H1 (cell line): Measurements from ENCODE around the gene RABIF. TPM values are rescaled to one million over a fixed set of nuclear protein-coding genes. Genes with fewer than 3 reads are reported as not detected.

ENCODE experiments used
- CTCF ChIA-PET: fragments of 300-600 bp; sonication (Branson Sonifier 250); formaldehyde crosslinking; loops from one replicate; lab custom pipeline; 2021; ENCODE audit not compliant: partially characterized antibody; lab: Charles Lee
- POLR2A ChIA-PET: fragments of 300-600 bp; sonication (Branson Sonifier 250); formaldehyde crosslinking; loops from one replicate; lab custom pipeline; 2021; ENCODE audit warnings: inconsistent platforms; ENCODE audit not compliant: partially characterized antibody; lab: Charles Lee
- DNase-seq, 2 experiments: peaks; one replicate each; pipeline versions ENCODE4 v3.0.0 to v3.0.0-alpha.2; 2010 to 2022; ENCODE audit warnings: low spot score in 2 of 2, low read depth in 1 of 2, mixed read lengths in 1 of 2
- FAIRE-seq: peaks from 2 replicates; lab custom pipeline; 2011; peaks lifted over from hg19 to GRCh38; lab: Jason Lieb, UNC
- H2AFZ ChIP-seq: 2 replicates; pipeline ENCODE4 v1.8.1; 2012; ENCODE audit warnings: low read length, inconsistent platforms
- H2AK5ac ChIP-seq: 2 replicates; pipeline ENCODE4 v1.6.1; 2013; ENCODE audit warnings: low read depth, low read length
- H2BK120ac ChIP-seq: replicated peaks from 2 replicates; pipeline ENCODE3; 2013; ENCODE audit warnings: low read depth, low read length, inconsistent platforms
- H2BK12ac ChIP-seq: 2 replicates; pipeline ENCODE4 v1.6.1; 2013; ENCODE audit warnings: low read depth, low read length
- H2BK15ac ChIP-seq: 2 replicates; pipeline ENCODE4 v1.6.1; 2013; ENCODE audit warnings: low read length
- H2BK20ac ChIP-seq: 2 replicates; pipeline ENCODE4 v1.6.1; 2013; ENCODE audit warnings: low read length
- H2BK5ac ChIP-seq: 2 replicates; pipeline ENCODE4 v1.6.1; 2013; ENCODE audit warnings: low read depth, low read length
- H3K14ac ChIP-seq: 2 replicates; pipeline ENCODE4 v1.6.1; 2013; ENCODE audit warnings: inconsistent platforms; ENCODE audit not compliant: insufficient read length
- H3K18ac ChIP-seq: 2 replicates; pipeline ENCODE4 v1.6.1; 2013; ENCODE audit warnings: low read length; ENCODE audit errors: extremely low read depth
- H3K23ac ChIP-seq: 2 replicates; pipeline ENCODE4 v1.6.1; 2013; ENCODE audit warnings: inconsistent platforms; ENCODE audit not compliant: insufficient read length
- H3K23me2 ChIP-seq: 2 replicates; pipeline ENCODE4 v1.6.1; 2013; ENCODE audit warnings: low read depth, low read length
- H3K27ac ChIP-seq: 2 replicates; pipeline ENCODE4 v1.6.1; 2011; ENCODE audit warnings: low read depth, low read length, inconsistent platforms
- H3K27me3 ChIP-seq, 4 experiments: replicated peaks in 1 of 4; 1 replicate in 1 of 4; 2 replicates in 3 of 4; pipeline versions ENCODE4 v1.6.1 to v1.8.1; 2011 to 2013; ENCODE audit warnings: low read length in 3 of 4, mild to moderate bottlenecking in 3 of 4, inconsistent platforms in 2 of 4, mixed read lengths in 2 of 4, moderate library complexity in 1 of 4; ENCODE audit not compliant: control insufficient read depth in 3 of 4, insufficient read depth in 3 of 4; ENCODE audit errors: extremely low read depth in 1 of 4
- H3K36me3 ChIP-seq, 4 experiments: 2 replicates each; pipeline versions ENCODE4 v1.6.1 to v1.8.1; 2011 to 2013; ENCODE audit warnings: mild to moderate bottlenecking in 4 of 4, low read length in 3 of 4, moderate library complexity in 2 of 4, control low read depth in 1 of 4, inconsistent platforms in 1 of 4; ENCODE audit not compliant: insufficient read depth in 4 of 4, control insufficient read depth in 2 of 4
- H3K4ac ChIP-seq: replicated peaks from 2 replicates; pipeline ENCODE3; 2013; ENCODE audit warnings: low read length, low read depth, mixed read lengths, inconsistent platforms; ENCODE audit not compliant: insufficient read length
- H3K4me1 ChIP-seq, 4 experiments: replicated peaks in 1 of 4; 1 replicate in 1 of 4; 2 replicates in 3 of 4; pipeline versions ENCODE4 v1.6.1 to v1.8.1; 2011 to 2013; ENCODE audit warnings: low read length in 3 of 4, inconsistent platforms in 2 of 4, mixed read lengths in 1 of 4; ENCODE audit not compliant: insufficient read depth in 4 of 4, control insufficient read depth in 3 of 4
- H3K4me2 ChIP-seq, 2 experiments: 2 replicates each; pipeline versions ENCODE4 v1.6.1 to v1.8.1; 2011 to 2013; ENCODE audit warnings: low read depth in 2 of 2, low read length in 2 of 2, control low read depth in 1 of 2, inconsistent platforms in 1 of 2, mild to moderate bottlenecking in 1 of 2; ENCODE audit not compliant: insufficient read depth in 1 of 2
- H3K4me3 ChIP-seq, 4 experiments: fragments of 200-600, 300-600 bp in 1 of 4; sonication (generic), shearing (Covaris generic), sonication (Bioruptor Twin) in 1 of 4; 2 replicates each; pipeline versions ENCODE4 v1.5.1 to v1.8.1; 2011 to 2016; ENCODE audit warnings: low read length in 4 of 4, low read depth in 3 of 4, control low read depth in 2 of 4, inconsistent platforms in 2 of 4, mild to moderate bottlenecking in 2 of 4, mixed read lengths in 1 of 4, moderate library complexity in 1 of 4; ENCODE audit not compliant: insufficient read depth in 2 of 4; ENCODE audit errors: extremely low read depth in 1 of 4
- H3K56ac ChIP-seq: replicated peaks from 2 replicates; pipeline ENCODE3; 2013; ENCODE audit warnings: low read depth, mild to moderate bottlenecking, mixed read lengths, low read length, inconsistent platforms; ENCODE audit not compliant: insufficient read length
- H3K79me1 ChIP-seq: 2 replicates; pipeline ENCODE4 v1.6.1; 2013; ENCODE audit warnings: low read depth, low read length, control low read depth
- H3K79me2 ChIP-seq, 2 experiments: 2 replicates each; pipeline versions ENCODE4 v1.6.1 to v1.8.1; 2012 to 2013; ENCODE audit warnings: low read length in 2 of 2, mild to moderate bottlenecking in 2 of 2, inconsistent platforms in 1 of 2; ENCODE audit not compliant: insufficient read depth in 2 of 2, control insufficient read depth in 1 of 2
- H3K9ac ChIP-seq, 4 experiments: replicated peaks in 1 of 4; 1 replicate in 1 of 4; 2 replicates in 3 of 4; pipeline versions ENCODE4 v1.6.1 to v1.8.1; 2011 to 2013; ENCODE audit warnings: low read depth in 3 of 4, low read length in 3 of 4, control low read depth in 2 of 4, mild to moderate bottlenecking in 2 of 4, moderate library complexity in 2 of 4, inconsistent platforms in 1 of 4; ENCODE audit errors: extremely low read depth in 1 of 4
- H3K9me3 ChIP-seq, 2 experiments: 2 replicates each; pipeline versions ENCODE4 v1.6.1 to v1.8.1; 2012 to 2013; ENCODE audit warnings: mild to moderate bottlenecking in 2 of 2, moderate library complexity in 2 of 2, control low read depth in 1 of 2, inconsistent platforms in 1 of 2, low read depth in 1 of 2, low read length in 1 of 2, mixed read lengths in 1 of 2; ENCODE audit not compliant: insufficient read depth in 2 of 2
- H4K20me1 ChIP-seq, 2 experiments: replicated peaks in 1 of 2; 2 replicates each; pipeline versions ENCODE3 to v1.8.1; 2011 to 2013; ENCODE audit warnings: inconsistent platforms in 2 of 2, low read length in 2 of 2, mild to moderate bottlenecking in 1 of 2; ENCODE audit not compliant: insufficient read depth in 2 of 2, control insufficient read depth in 1 of 2
- H4K5ac ChIP-seq: 2 replicates; pipeline ENCODE4 v1.6.1; 2013; ENCODE audit warnings: low read length, low read depth, mixed read lengths, inconsistent platforms; ENCODE audit not compliant: insufficient read length
- H4K8ac ChIP-seq: 2 replicates; pipeline ENCODE4 v1.8.0; 2013; ENCODE audit warnings: mild to moderate bottlenecking, moderate library complexity, low read length, inconsistent platforms; ENCODE audit not compliant: insufficient read depth; ENCODE audit errors: extremely low read depth
- H4K91ac ChIP-seq: replicated peaks from 2 replicates; pipeline ENCODE3; 2013; ENCODE audit warnings: low read length, mixed read lengths, inconsistent platforms; ENCODE audit not compliant: insufficient read length
- CBX8 ChIP-seq: fragments of 300-800, 300-1000 bp; sonication (generic); IDR thresholded peaks from 2 replicates; pipeline ENCODE4 v1.7.1; 2016; ENCODE audit warnings: low read depth, low read length, borderline replicate concordance
- CHD1 ChIP-seq: IDR thresholded peaks from 2 replicates; pipeline ENCODE4 v1.6.1; 2012; ENCODE audit warnings: low read depth, low read length, improper control_type of control experiment
- E2F6 ChIP-seq: IDR thresholded peaks from 2 replicates; pipeline ENCODE4 v1.6.1; 2012; ENCODE audit warnings: inconsistent platforms
- HDAC6 ChIP-seq: IDR thresholded peaks from one replicate; pipeline ENCODE4 v1.7.1; 2012; ENCODE audit warnings: low read depth, mild to moderate bottlenecking, inconsistent platforms, low read length, moderate library complexity
- JUND ChIP-seq: IDR thresholded peaks from 2 replicates; pipeline ENCODE4 v1.6.1; 2011; ENCODE audit warnings: mild to moderate bottlenecking, improper control_type of control experiment, low read length
- MAX ChIP-seq: IDR thresholded peaks from 2 replicates; pipeline ENCODE4 v1.6.1; 2012; ENCODE audit warnings: inconsistent platforms
- POLR2A ChIP-seq, 2 experiments: IDR thresholded peaks; 1 replicate in 1 of 2; 2 replicates in 1 of 2; pipeline ENCODE4 v1.6.1; 2011; ENCODE audit warnings: low read depth in 2 of 2, low read length in 2 of 2, mild to moderate bottlenecking in 2 of 2; ENCODE audit errors: control extremely low read depth in 1 of 2
- WGBS, 2 experiments: shearing (Covaris generic) in 1 of 2; methylation state at CpG; one replicate each; pipeline versions ENCODE4 v1.1.6 to v1.1.7; 2013 to 2015; ENCODE audit warnings: low lambda C conversion rate in 2 of 2, mixed read lengths in 2 of 2, inconsistent platforms in 1 of 2, low coverage in 1 of 2, missing lambda C conversion rate in 1 of 2; ENCODE audit not compliant: insufficient replicate concordance in 2 of 2, insufficient coverage in 1 of 2, insufficient read length in 1 of 2; ENCODE audit errors: extremely low coverage in 1 of 2, missing lambda C conversion rate in 1 of 2; 5-methylcytosine and 5-hydroxymethylcytosine counted together
- polyA plus RNA-seq, 7 experiments: library from polyadenylated mRNA; depleted of rRNA in 3 of 7; stranded (reverse) in 5 of 7; unstranded in 2 of 7; fragments of >200 nt in 5 of 7; fragments of 200-250 nt in 2 of 7; gene quantifications; 1 replicate in 5 of 7; 2 replicates in 1 of 7; 4 replicates in 1 of 7; pipeline versions ENCODE4 v1.2.1 to v1.2.3, GENCODE V29; 2011 to 2013; ENCODE audit warnings: missing spikeins in 2 of 7, mixed read lengths in 2 of 7
- total RNA-seq: library from RNA; stranded (reverse); fragmentation: NEBNext Ultra II Directional; extraction: Animal tissue kit (Norgen Biotek cat#: 25700); gene quantifications from 2 replicates; pipeline ENCODE4 v1.2.1, GENCODE V29; 2021

RABIF gene
- total and polyA plus RNA-seq, 2 of the 8 experiments (the other 6 are each of a cell fraction or from before 2014, with no cell fraction given): 5.6 to 6.9 TPM

DNA sequence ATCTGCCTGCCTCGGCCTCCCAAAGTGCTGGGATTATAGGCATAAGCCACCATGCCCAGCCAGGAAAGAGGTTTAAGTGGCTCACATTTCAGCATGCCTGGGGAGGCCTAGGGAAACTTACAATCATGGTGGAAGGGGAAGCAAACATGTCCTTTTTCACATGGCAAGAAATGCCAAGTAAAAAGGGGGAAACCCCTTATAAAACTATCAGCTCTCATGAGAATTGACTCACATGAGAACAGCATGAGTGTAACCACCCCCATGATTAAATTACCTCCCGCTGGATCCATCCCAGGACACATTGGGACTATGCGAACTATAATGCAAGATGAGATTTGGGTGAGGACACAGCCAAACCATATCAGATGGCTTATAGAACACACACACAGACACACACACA lies 46.9 kb upstream of the RABIF start:
- 62% methylated on average over 3 of the region's 3 CpGs; no CpG with 5 or more reads in 1 of the 2 experiments for WGBS, 2 experiments
- H3K27me3 ChIP-seq: no peaks in the 10 kb centered on the region

More for the DNA sequence above, 46.9 kb upstream of the RABIF start:
- Histone ChIP-seq H3K79me2 (no peaks in the 10 kb centered on the region), H3K23me2 (no peaks in the 10 kb centered on the region), H3K36me3 (peaks cover 0 to 8% (median 1%) of the 10 kb centered on the region in 4 experiments; a peak in 4 of 8 replicates), H4K8ac (no peak overlapping the region), H3K4me1 (no peaks in the 10 kb centered on the region), H2BK20ac (no peak overlapping the region), H3K79me1 (no peaks in the 10 kb centered on the region), H2BK120ac (no peak overlapping the region), H3K9me3 (no peaks in the 10 kb centered on the region), H3K4me2 (no peak overlapping the region), H3K56ac (no peak overlapping the region), H3K27ac (no peak overlapping the region), H2BK5ac (no peak overlapping the region), H4K20me1 (no peaks in the 10 kb centered on the region), H3K14ac (no peak overlapping the region), H4K91ac (no peak overlapping the region), H2BK15ac (no peak overlapping the region), H3K18ac (no peak overlapping the region), H3K9ac (no peak overlapping the region), H3K23ac (no peak overlapping the region), H2AK5ac (no peak overlapping the region), H2AFZ (no peak overlapping the region), H3K4ac (no peak overlapping the region), H4K5ac (no peak overlapping the region), H2BK12ac (no peak overlapping the region), H3K4me3 (no peak overlapping the region)
- TF ChIP-seq HDAC6: no peak
- TF ChIP-seq MAX: no peak
- TF ChIP-seq JUND: no peak
- TF ChIP-seq POLR2A (IDR thresholded peaks at IDR 0.05; ENCODE audit: control extremely low read depth in 1 of 2, low read depth in 2 of 2, low read length in 2 of 2): no peak
- TF ChIP-seq CHD1: no peak
- TF ChIP-seq E2F6: no peak
- no peak for TF ChIP-seq CBX8
- POLR2A ChIA-PET: no interaction called here
- DNase-seq (no peak), FAIRE-seq (no peak)
- CTCF ChIA-PET: interaction anchor here (0.6 kb wide), 1 partner anchor 674 kb away, joined by 3 read pairs; no protein-coding TSS in a partner anchor
